HG02870 (cell line): ENCODE measurements around the gene TMEM147.

Experiments used
- ATAC-seq: cut with Tn5 transposase; IDR thresholded peaks from one replicate; pipeline ENCODE4 v1.9.1; 2021; ENCODE audit warnings: mild to moderate bottlenecking, moderate library complexity; ENCODE audit not compliant: unreplicated experiment

TMEM147 gene, protein sequence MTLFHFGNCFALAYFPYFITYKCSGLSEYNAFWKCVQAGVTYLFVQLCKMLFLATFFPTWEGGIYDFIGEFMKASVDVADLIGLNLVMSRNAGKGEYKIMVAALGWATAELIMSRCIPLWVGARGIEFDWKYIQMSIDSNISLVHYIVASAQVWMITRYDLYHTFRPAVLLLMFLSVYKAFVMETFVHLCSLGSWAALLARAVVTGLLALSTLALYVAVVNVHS

DNA sequence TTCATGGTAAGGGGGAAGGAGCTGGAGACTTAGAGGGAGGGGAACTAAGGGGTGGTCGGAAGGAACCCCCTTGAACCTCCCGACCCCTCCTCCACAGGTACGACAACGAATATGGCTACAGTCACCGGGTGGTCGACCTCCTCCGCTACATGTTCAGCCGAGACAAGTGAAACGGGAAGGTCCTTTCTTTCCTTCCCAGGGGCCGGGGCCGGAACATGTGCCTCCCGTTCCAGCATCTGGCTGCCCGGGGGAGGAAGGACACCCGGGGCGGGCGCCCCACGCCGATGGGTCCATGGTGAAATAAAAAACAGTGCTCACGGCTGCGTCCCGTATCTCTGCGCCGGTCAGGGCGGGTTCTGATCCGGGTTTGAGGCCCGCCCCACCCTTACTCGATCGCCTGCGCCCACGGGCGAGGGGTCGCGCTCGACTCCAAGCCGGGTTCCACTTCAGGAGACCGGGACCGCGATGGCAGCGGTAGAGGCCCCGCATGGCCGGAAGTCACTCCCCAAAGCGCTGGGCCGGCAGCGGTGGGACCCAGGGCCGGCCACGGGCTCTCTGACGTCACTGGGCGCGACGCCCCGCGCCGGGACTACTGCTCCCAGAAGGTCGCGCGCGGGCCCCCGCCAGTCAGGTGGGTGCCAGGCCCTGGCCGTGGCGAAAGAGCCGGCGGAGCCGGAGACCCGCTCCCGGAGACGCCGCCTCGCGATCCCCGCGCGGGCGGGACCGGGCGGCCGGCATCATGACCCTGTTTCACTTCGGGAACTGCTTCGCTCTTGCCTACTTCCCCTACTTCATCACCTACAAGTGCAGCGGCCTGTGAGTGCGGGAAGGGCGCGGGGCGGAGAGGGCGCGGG, at the start of gene TMEM147:
Gene TMEM147 (plus strand): TSS at position 626 of the 854 bp plus-strand sequence. CDS start 114 bp downstream, at position 740.
- peak; percentile 76 for ATAC-seq

DNA sequence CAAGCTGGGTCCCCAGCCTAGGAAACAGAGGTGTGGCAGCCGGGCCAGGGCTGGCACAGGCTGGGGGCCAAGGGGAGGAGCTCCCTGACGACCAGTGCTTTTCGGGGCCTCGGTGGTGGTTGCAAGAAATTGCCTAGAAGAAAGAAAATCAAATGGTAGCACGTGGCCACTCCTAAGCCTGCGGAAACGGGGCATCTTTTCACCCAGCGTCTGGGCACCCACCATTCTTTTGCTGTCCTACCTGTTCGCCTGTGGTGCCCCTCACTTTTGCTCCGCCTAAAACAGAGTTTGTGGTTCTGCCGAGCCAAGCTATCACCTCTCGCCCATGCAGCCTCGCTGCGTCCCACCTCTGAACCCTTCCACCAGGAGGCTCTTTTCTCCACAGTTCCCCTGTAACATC, 48.0 kb upstream of the TMEM147 start:
- no peak for ATAC-seq

- no peak for ATAC-seq
These were observed 47.2 kb upstream of the TMEM147 start for GRCh38 chr19:35498220-35498619.

- ATAC-seq: no peak
These were observed 46.4 kb upstream of the TMEM147 start for GRCh38 chr19:35498984-35499527.

- ATAC-seq: no peak
These were observed 44.8 kb upstream of the TMEM147 start for GRCh38 chr19:35500611-35501010.

DNA sequence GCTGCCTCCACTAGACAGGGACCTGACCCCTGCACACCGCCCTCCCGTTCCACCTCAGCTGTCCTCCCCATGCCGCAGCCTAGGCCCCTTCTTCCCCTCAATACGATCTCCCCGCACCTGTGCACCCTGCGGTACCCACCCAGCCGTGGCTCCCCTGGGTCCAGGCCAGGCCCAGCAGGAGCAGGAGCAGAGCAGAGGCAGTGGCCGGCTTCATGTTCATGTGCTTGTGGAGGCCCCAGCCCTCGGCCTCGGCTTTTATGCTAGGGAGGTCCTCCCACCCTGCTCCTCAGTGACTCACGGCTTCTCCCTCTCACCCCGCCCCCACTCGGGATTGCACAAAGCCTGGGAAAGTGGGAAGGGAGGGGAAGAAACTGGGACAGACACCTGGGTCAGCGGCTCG, 43.7 kb upstream of the TMEM147 start:
- no peak for ATAC-seq

- ATAC-seq: no peak
These were observed 42.7 kb upstream of the TMEM147 start for GRCh38 chr19:35502751-35503150.

DNA sequence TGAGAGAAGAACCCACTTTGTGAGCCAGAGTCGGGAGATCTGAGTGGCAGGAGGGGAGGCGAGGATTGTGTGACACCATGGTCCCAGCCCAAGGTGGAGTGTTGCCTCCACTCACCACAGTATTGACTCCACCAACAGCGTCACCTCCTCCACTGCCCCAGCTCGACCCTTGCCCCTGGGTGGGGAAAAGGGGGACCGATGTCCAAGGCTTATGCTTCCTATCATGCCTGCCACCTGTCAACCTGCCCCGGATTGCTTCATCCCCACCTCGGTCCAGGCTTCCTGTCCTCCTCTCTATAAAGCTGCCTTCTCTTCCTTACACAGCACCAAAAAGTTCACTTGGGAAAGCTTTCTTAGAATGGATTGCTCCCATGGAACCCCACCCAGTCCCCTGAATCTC, 39.4 kb upstream of the TMEM147 start:
- no peak for ATAC-seq

DNA sequence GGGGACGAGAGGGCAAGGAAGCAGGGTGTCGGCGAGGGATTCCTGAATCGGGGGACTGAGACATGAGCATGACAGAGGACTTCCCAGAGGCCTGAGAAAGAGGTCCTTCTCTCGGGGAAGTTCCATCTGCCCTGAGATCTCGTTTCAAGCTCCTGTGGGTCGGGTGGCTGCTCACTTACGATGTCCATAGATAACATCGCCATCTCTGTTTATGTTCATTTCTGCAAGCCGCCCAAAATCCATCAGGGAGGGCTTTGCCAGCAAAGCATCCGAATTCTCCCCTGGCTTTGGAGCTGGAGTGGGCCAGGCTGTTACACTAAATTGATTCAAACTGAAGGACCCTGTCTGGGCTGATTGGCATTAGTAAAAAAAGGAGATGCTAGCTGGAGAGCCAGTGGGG, 37.9 kb upstream of the TMEM147 start:
- ATAC-seq: no peak

GRCh38 chr19:35508129-35508528, 37.3 kb upstream of the TMEM147 start:
- no peak for ATAC-seq

- no peak for ATAC-seq
These were observed 36.3 kb upstream of the TMEM147 start for GRCh38 chr19:35509018-35509652.

DNA sequence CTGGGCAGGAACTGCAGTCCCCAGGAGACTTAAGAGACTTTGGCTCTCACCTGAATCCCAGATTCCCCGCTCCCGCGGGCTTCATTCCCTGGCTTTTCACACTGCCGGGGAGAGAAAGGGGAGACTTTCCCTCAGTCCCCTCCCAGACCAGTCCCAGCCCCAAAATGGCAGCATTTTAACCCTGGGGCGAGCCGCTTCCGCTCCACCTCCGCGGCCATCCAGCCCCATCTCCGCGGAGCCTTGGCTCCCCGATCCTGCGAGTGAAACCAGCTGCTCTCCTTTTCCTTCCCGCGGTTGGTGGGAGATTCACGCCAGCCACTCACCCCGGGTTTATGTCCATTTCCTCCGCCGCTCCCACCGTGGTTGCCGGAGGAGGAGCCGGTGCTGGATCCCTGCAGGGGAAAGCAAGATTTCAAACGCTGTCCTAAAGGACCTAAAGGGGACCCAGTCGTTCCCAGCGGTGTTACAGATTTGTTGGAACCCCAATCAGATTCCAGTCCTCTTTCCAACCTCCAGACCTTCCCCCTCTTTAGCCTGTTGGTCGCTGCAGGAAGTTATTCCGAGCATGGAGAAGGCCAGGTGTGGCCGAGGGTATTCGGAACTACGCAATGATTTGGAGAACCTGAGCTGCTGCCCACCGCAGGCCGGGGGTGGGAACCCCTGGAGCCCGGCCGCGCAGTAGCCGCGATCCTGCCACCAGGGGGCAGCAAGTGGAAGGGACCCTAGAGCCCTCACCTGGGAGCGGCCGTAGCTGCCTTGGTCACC, 35.4 kb upstream of the TMEM147 start:
- no peak for ATAC-seq

DNA sequence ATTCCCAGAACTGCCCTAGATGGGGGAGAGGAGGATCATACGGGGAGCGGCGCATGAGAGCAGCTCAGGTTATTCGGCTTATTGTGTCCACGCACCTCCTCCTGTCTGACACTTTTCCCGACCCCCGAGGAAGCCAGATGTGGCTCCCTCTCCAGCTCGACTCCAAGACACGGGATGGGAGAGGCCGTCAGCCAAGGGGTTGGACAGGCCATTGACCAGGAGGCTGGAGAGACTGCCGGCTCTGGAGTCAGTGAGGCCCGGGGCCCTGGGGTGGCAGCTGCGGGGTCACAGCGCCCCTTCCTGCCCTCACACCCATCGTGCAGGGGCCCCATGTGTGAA, 34.8 kb upstream of the TMEM147 start:
- ATAC-seq: no peak

- ATAC-seq: no peak
These were observed 34.1 kb upstream of the TMEM147 start for GRCh38 chr19:35511337-35511736.

DNA sequence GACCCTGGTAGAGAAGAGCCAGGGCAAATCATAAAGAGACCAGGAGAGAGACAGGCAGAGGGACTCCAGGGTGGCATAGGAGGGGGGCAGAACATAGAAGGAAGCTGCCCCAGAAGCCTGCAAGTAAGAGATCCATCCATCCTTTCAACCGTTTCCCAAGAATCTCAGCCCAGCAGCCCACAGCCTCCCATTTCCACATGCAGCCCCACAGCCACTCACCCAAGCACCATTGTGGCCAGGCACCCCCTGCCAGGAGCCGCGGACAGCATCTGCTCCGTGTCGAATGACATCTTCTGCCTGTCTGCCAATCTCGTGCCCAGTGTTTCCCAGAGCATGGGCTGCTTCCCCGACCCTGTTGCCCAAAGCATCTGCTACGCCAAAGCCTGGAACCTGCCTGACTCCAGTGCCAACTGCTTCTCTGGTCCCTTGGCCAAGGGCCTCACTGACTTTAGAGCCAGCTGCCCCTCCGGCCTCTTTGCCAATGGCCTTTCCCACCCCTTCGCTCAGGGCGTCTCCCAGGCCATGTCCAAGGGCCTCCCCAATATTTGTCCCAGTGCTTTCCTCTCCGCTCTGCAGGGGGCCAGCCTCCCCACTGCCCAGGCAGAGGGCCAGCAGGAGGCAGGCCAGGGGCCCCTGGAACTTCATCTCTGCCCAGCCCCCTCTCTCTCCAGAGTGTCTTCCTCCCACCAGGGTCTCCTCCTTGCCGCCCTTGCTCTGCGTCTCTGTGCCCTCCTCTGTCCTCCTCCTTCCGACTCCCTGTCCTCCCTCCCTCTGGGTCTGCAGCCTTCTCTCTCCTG, 32.4 kb upstream of the TMEM147 start:
- no peak for ATAC-seq

DNA sequence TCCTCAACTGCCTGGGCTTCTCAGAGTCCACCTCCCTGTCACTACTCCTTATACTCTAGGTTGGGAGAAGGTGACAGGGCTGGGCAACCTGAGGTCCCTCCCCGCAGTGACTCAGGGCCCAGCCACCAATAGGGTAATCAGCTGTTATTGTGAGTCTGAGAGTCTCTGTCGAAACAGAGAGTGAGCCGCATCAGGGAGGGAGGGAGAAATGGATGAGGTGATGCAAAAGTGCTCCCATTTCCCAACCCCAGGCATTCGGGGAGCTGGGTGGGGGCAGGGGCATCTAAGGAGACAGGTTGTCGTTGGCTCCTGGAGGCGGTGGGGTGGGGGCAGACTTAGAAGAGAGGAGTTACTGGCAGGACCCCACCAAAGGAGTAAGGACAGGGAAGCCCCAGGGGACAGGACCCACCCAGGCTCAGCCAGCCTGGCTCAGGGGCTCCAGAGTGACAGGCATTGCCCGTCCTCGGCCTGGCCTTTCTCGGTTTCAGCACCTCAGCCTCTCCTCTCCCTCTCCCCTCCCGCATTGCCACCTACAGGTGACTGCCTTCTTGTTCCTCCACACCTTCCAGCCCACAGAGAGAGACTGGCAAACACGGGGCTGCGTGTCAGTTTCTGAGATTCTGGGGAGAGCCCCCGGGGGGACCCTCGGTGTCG, 31.7 kb upstream of the TMEM147 start, which contains the start of gene DMKN:
Gene DMKN (minus strand): TSS at position 22 of the 654 bp plus-strand sequence. CDS start 174 bp downstream, outside the sequence.
- no peak for ATAC-seq

- no peak for ATAC-seq
These were observed 31.1 kb upstream of the TMEM147 start for GRCh38 chr19:35514282-35514809.

DNA sequence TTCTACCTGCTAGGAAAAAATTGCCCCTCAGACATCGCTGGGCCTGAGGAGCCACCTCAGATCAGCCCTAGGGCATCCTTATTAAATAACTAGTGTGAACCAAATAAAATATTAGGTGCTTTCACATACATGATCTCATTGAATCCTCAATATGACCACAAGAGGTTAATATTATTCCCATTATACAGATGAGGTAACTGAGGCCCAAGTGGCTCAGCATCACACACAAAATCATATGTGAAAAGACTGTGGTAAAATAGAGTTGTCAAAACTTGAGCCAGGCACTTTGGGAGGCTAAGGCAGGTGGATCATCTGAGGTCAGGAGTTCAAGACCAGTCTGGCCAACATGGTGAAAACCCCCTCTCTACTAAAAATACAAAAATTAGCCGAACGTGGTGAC, 29.1 kb upstream of the TMEM147 start:
- ATAC-seq: no peak

- no peak for ATAC-seq
These were observed 28.1 kb upstream of the TMEM147 start for GRCh38 chr19:35517342-35517741.
